H1 (cell line): Measurements from ENCODE around the gene PRKACA. TPM values are rescaled to one million over a fixed set of nuclear protein-coding genes. Genes with fewer than 3 reads are reported as not detected.

Source experiments
- CTCF ChIA-PET: fragments of 300-600 bp; sonication (Branson Sonifier 250); formaldehyde crosslinking; loops from one replicate; lab custom pipeline; 2021; ENCODE audit not compliant: partially characterized antibody; lab: Charles Lee
- POLR2A ChIA-PET: fragments of 300-600 bp; sonication (Branson Sonifier 250); formaldehyde crosslinking; loops from one replicate; lab custom pipeline; 2021; ENCODE audit warnings: inconsistent platforms; ENCODE audit not compliant: partially characterized antibody; lab: Charles Lee
- DNase-seq, 2 experiments: peaks; one replicate each; pipeline versions ENCODE4 v3.0.0 to v3.0.0-alpha.2; 2010 to 2022; ENCODE audit warnings: low spot score in 2 of 2, low read depth in 1 of 2, mixed read lengths in 1 of 2
- FAIRE-seq: peaks from 2 replicates; lab custom pipeline; 2011; peaks lifted over from hg19 to GRCh38; lab: Jason Lieb, UNC
- H2AFZ ChIP-seq: 2 replicates; pipeline ENCODE4 v1.8.1; 2012; ENCODE audit warnings: low read length, inconsistent platforms
- H2AK5ac ChIP-seq: 2 replicates; pipeline ENCODE4 v1.6.1; 2013; ENCODE audit warnings: low read depth, low read length
- H2BK120ac ChIP-seq: replicated peaks from 2 replicates; pipeline ENCODE3; 2013; ENCODE audit warnings: low read depth, low read length, inconsistent platforms
- H2BK12ac ChIP-seq: 2 replicates; pipeline ENCODE4 v1.6.1; 2013; ENCODE audit warnings: low read depth, low read length
- H2BK15ac ChIP-seq: 2 replicates; pipeline ENCODE4 v1.6.1; 2013; ENCODE audit warnings: low read length
- H2BK20ac ChIP-seq: 2 replicates; pipeline ENCODE4 v1.6.1; 2013; ENCODE audit warnings: low read length
- H2BK5ac ChIP-seq: 2 replicates; pipeline ENCODE4 v1.6.1; 2013; ENCODE audit warnings: low read depth, low read length
- H3K14ac ChIP-seq: 2 replicates; pipeline ENCODE4 v1.6.1; 2013; ENCODE audit warnings: inconsistent platforms; ENCODE audit not compliant: insufficient read length
- H3K18ac ChIP-seq: 2 replicates; pipeline ENCODE4 v1.6.1; 2013; ENCODE audit warnings: low read length; ENCODE audit errors: extremely low read depth
- H3K23ac ChIP-seq: 2 replicates; pipeline ENCODE4 v1.6.1; 2013; ENCODE audit warnings: inconsistent platforms; ENCODE audit not compliant: insufficient read length
- H3K23me2 ChIP-seq: 2 replicates; pipeline ENCODE4 v1.6.1; 2013; ENCODE audit warnings: low read depth, low read length
- H3K27ac ChIP-seq: 2 replicates; pipeline ENCODE4 v1.6.1; 2011; ENCODE audit warnings: low read depth, low read length, inconsistent platforms
- H3K27me3 ChIP-seq, 4 experiments: replicated peaks in 1 of 4; 1 replicate in 1 of 4; 2 replicates in 3 of 4; pipeline versions ENCODE4 v1.6.1 to v1.8.1; 2011 to 2013; ENCODE audit warnings: low read length in 3 of 4, mild to moderate bottlenecking in 3 of 4, inconsistent platforms in 2 of 4, mixed read lengths in 2 of 4, moderate library complexity in 1 of 4; ENCODE audit not compliant: control insufficient read depth in 3 of 4, insufficient read depth in 3 of 4; ENCODE audit errors: extremely low read depth in 1 of 4
- H3K36me3 ChIP-seq, 4 experiments: 2 replicates each; pipeline versions ENCODE4 v1.6.1 to v1.8.1; 2011 to 2013; ENCODE audit warnings: mild to moderate bottlenecking in 4 of 4, low read length in 3 of 4, moderate library complexity in 2 of 4, control low read depth in 1 of 4, inconsistent platforms in 1 of 4; ENCODE audit not compliant: insufficient read depth in 4 of 4, control insufficient read depth in 2 of 4
- H3K4ac ChIP-seq: replicated peaks from 2 replicates; pipeline ENCODE3; 2013; ENCODE audit warnings: low read length, low read depth, mixed read lengths, inconsistent platforms; ENCODE audit not compliant: insufficient read length
- H3K4me1 ChIP-seq, 4 experiments: replicated peaks in 1 of 4; 1 replicate in 1 of 4; 2 replicates in 3 of 4; pipeline versions ENCODE4 v1.6.1 to v1.8.1; 2011 to 2013; ENCODE audit warnings: low read length in 3 of 4, inconsistent platforms in 2 of 4, mixed read lengths in 1 of 4; ENCODE audit not compliant: insufficient read depth in 4 of 4, control insufficient read depth in 3 of 4
- H3K4me2 ChIP-seq, 2 experiments: 2 replicates each; pipeline versions ENCODE4 v1.6.1 to v1.8.1; 2011 to 2013; ENCODE audit warnings: low read depth in 2 of 2, low read length in 2 of 2, control low read depth in 1 of 2, inconsistent platforms in 1 of 2, mild to moderate bottlenecking in 1 of 2; ENCODE audit not compliant: insufficient read depth in 1 of 2
- H3K4me3 ChIP-seq, 4 experiments: fragments of 200-600, 300-600 bp in 1 of 4; sonication (generic), shearing (Covaris generic), sonication (Bioruptor Twin) in 1 of 4; 2 replicates each; pipeline versions ENCODE4 v1.5.1 to v1.8.1; 2011 to 2016; ENCODE audit warnings: low read length in 4 of 4, low read depth in 3 of 4, control low read depth in 2 of 4, inconsistent platforms in 2 of 4, mild to moderate bottlenecking in 2 of 4, mixed read lengths in 1 of 4, moderate library complexity in 1 of 4; ENCODE audit not compliant: insufficient read depth in 2 of 4; ENCODE audit errors: extremely low read depth in 1 of 4
- H3K56ac ChIP-seq: replicated peaks from 2 replicates; pipeline ENCODE3; 2013; ENCODE audit warnings: low read depth, mild to moderate bottlenecking, mixed read lengths, low read length, inconsistent platforms; ENCODE audit not compliant: insufficient read length
- H3K79me1 ChIP-seq: 2 replicates; pipeline ENCODE4 v1.6.1; 2013; ENCODE audit warnings: low read depth, low read length, control low read depth
- H3K79me2 ChIP-seq, 2 experiments: 2 replicates each; pipeline versions ENCODE4 v1.6.1 to v1.8.1; 2012 to 2013; ENCODE audit warnings: low read length in 2 of 2, mild to moderate bottlenecking in 2 of 2, inconsistent platforms in 1 of 2; ENCODE audit not compliant: insufficient read depth in 2 of 2, control insufficient read depth in 1 of 2
- H3K9ac ChIP-seq, 4 experiments: replicated peaks in 1 of 4; 1 replicate in 1 of 4; 2 replicates in 3 of 4; pipeline versions ENCODE4 v1.6.1 to v1.8.1; 2011 to 2013; ENCODE audit warnings: low read depth in 3 of 4, low read length in 3 of 4, control low read depth in 2 of 4, mild to moderate bottlenecking in 2 of 4, moderate library complexity in 2 of 4, inconsistent platforms in 1 of 4; ENCODE audit errors: extremely low read depth in 1 of 4
- H3K9me3 ChIP-seq, 2 experiments: 2 replicates each; pipeline versions ENCODE4 v1.6.1 to v1.8.1; 2012 to 2013; ENCODE audit warnings: mild to moderate bottlenecking in 2 of 2, moderate library complexity in 2 of 2, control low read depth in 1 of 2, inconsistent platforms in 1 of 2, low read depth in 1 of 2, low read length in 1 of 2, mixed read lengths in 1 of 2; ENCODE audit not compliant: insufficient read depth in 2 of 2
- H4K20me1 ChIP-seq, 2 experiments: replicated peaks in 1 of 2; 2 replicates each; pipeline versions ENCODE3 to v1.8.1; 2011 to 2013; ENCODE audit warnings: inconsistent platforms in 2 of 2, low read length in 2 of 2, mild to moderate bottlenecking in 1 of 2; ENCODE audit not compliant: insufficient read depth in 2 of 2, control insufficient read depth in 1 of 2
- H4K5ac ChIP-seq: 2 replicates; pipeline ENCODE4 v1.6.1; 2013; ENCODE audit warnings: low read length, low read depth, mixed read lengths, inconsistent platforms; ENCODE audit not compliant: insufficient read length
- H4K8ac ChIP-seq: 2 replicates; pipeline ENCODE4 v1.8.0; 2013; ENCODE audit warnings: mild to moderate bottlenecking, moderate library complexity, low read length, inconsistent platforms; ENCODE audit not compliant: insufficient read depth; ENCODE audit errors: extremely low read depth
- H4K91ac ChIP-seq: replicated peaks from 2 replicates; pipeline ENCODE3; 2013; ENCODE audit warnings: low read length, mixed read lengths, inconsistent platforms; ENCODE audit not compliant: insufficient read length
- SAP30 ChIP-seq: fragments of 300-600 bp; sonication (generic); IDR thresholded peaks from 2 replicates; pipeline ENCODE4 v1.7.1; 2012; ENCODE audit warnings: low read length, moderate library complexity, mild to moderate bottlenecking, inconsistent platforms; ENCODE audit not compliant: insufficient read depth, insufficient replicate concordance
- TEAD4 ChIP-seq: IDR thresholded peaks from 2 replicates; pipeline ENCODE4 v1.6.1; 2012; ENCODE audit warnings: low read depth, low read length, inconsistent platforms, mixed read lengths
- WGBS, 2 experiments: shearing (Covaris generic) in 1 of 2; methylation state at CpG; one replicate each; pipeline versions ENCODE4 v1.1.6 to v1.1.7; 2013 to 2015; ENCODE audit warnings: low lambda C conversion rate in 2 of 2, mixed read lengths in 2 of 2, inconsistent platforms in 1 of 2, low coverage in 1 of 2, missing lambda C conversion rate in 1 of 2; ENCODE audit not compliant: insufficient replicate concordance in 2 of 2, insufficient coverage in 1 of 2, insufficient read length in 1 of 2; ENCODE audit errors: extremely low coverage in 1 of 2, missing lambda C conversion rate in 1 of 2; 5-methylcytosine and 5-hydroxymethylcytosine counted together
- polyA plus RNA-seq, 7 experiments: library from polyadenylated mRNA; depleted of rRNA in 3 of 7; stranded (reverse) in 5 of 7; unstranded in 2 of 7; fragments of >200 nt in 5 of 7; fragments of 200-250 nt in 2 of 7; gene quantifications; 1 replicate in 5 of 7; 2 replicates in 1 of 7; 4 replicates in 1 of 7; pipeline versions ENCODE4 v1.2.1 to v1.2.3, GENCODE V29; 2011 to 2013; ENCODE audit warnings: missing spikeins in 2 of 7, mixed read lengths in 2 of 7
- total RNA-seq: library from RNA; stranded (reverse); fragmentation: NEBNext Ultra II Directional; extraction: Animal tissue kit (Norgen Biotek cat#: 25700); gene quantifications from 2 replicates; pipeline ENCODE4 v1.2.1, GENCODE V29; 2021

The PRKACA gene
- total and polyA plus RNA-seq, 2 of the 8 experiments (the other 6 are each of a cell fraction or from before 2014, with no cell fraction given): 14.2 to 48.2 TPM

- Histone ChIP-seq H4K5ac (no peak overlapping the region), H3K18ac (no peak overlapping the region), H3K27ac (no peak overlapping the region), H3K9me3 (no peaks in the 10 kb centered on the region), H3K27me3 (no peaks in the 10 kb centered on the region), H3K4ac (no peak overlapping the region), H3K79me2 (no peaks in the 10 kb centered on the region; a peak in 1 of 4 replicates), H2BK15ac (no peak overlapping the region), H3K14ac (no peak overlapping the region), H3K9ac (no peak overlapping the region), H2BK20ac (no peak overlapping the region), H4K91ac (no peak overlapping the region), H2BK120ac (no peak overlapping the region), H3K4me2 (no peak overlapping the region), H3K79me1 (no peaks in the 10 kb centered on the region), H2BK5ac (no peak overlapping the region), H3K23ac (no peak overlapping the region), H2AFZ (no peak overlapping the region), H4K8ac (no peak overlapping the region), H3K36me3 (peaks cover 2 to 19% (median 12%) of the 10 kb centered on the region in 4 experiments; a peak in 6 of 8 replicates), H4K20me1 (peaks cover 4 to 12% of the 10 kb centered on the region in 2 experiments), H2BK12ac (no peak overlapping the region), H3K56ac (no peak overlapping the region), H2AK5ac (no peak overlapping the region), H3K23me2 (no peaks in the 10 kb centered on the region), H3K4me1 (no peaks in the 10 kb centered on the region), H3K4me3 (no peak overlapping the region)
- TF ChIP-seq TEAD4 (no peak), SAP30 (no peak)
- FAIRE-seq (no peak), DNase-seq (no peak)
- ChIA-PET POLR2A (interaction anchor here (1.0 to 11.0 kb wide), 2 partner anchors 7 to 10 kb away, joined by 3 to 109 read pairs; partner anchors contain the start of gene ASF1B), CTCF (no interaction called here)
- 86% methylated on average over 4 of the region's 4 CpGs; no CpG with 5 or more reads in 1 of the 2 experiments for WGBS, 2 experiments
These were observed 10.5 kb upstream of the PRKACA start for GRCh38 chr19:14127929-14128509.
